ENCODE results near the gene CD40LG. TPM values are rescaled to one million over a fixed set of nuclear protein-coding genes. Genes with fewer than 3 reads are reported as not detected.

CD40LG gene
- total and polyA plus RNA-seq, 2 of the 13 experiments (the other 11 are each of a cell fraction or from before 2014, with no cell fraction given), result not detected

- Histone ChIP-seq H3K27ac (ENCODE audit: extremely low read length, insufficient read depth, low read length) (no peak overlapping the region), H2AFZ (ENCODE audit: low read length) (no peak overlapping the region), H4K20me1 (ENCODE audit: insufficient read depth, low read length) (no peaks in the 10 kb centered on the region), H3K27me3 (ENCODE audit: control insufficient read depth in 1 of 2, insufficient read depth in 2 of 2, low read length in 2 of 2) (no peaks in the 10 kb centered on the region), H3K9me3 (ENCODE audit: low read length) (no peaks in the 10 kb centered on the region), H3K4me3 (replicated peaks in 1 of 3; ENCODE audit: insufficient read depth in 1 of 3, low read depth in 2 of 3, low read length in 3 of 3) (no peak overlapping the region), H3K4me1 (ENCODE audit: insufficient read depth, low read length) (no peaks in the 10 kb centered on the region), H3K4me2 (ENCODE audit: low read depth, low read length) (no peak overlapping the region), H3K36me3 (replicated peaks in 1 of 2; ENCODE audit: control insufficient read depth in 1 of 2, insufficient read depth in 2 of 2, low read length in 2 of 2) (no peaks in the 10 kb centered on the region), H3K79me2 (ENCODE audit: insufficient read depth, low read length) (no peaks in the 10 kb centered on the region), H3K9ac (ENCODE audit: insufficient read depth, low read depth, low read length) (no peak overlapping the region)
- no peak for FAIRE-seq
- intact Hi-C loops (cut with micrococcal nuclease; ENCODE audit: unreplicated experiment) (no loop called here), in situ Hi-C loops (cut with HindIII; ENCODE audit: extremely low pct_ligation_motif_present, low pct_unique_long_range_greater_than_20kb) (no loop called here)
- no TSS peak for BruUV-seq (replicated peaks)
- ChIA-PET POLR2A (no interaction called here), CTCF (ENCODE audit: low intra/inter-chr PET ratio, low total read pairs) (no interaction called here)
- no peak for ATAC-seq
- DNase-seq (ENCODE audit: low spot score), result no peak
- 0% methylated on average over 1 of the region's 1 CpG for WGBS (ENCODE audit: low lambda C conversion rate)
- TF ChIP-seq ZNF10 (CRISPR knock-in tag; IDR thresholded peaks at IDR 0.05; ENCODE audit: borderline replicate concordance, low read depth) (no peak), ZNF253 (CRISPR knock-in tag; IDR thresholded peaks at IDR 0.05; ENCODE audit: borderline replicate concordance) (no peak), PCBP1 (IDR thresholded peaks at IDR 0.05; ENCODE audit: borderline replicate concordance, low read depth, low read length) (no peak), HDAC2 (CRISPR knock-in tag; IDR thresholded peaks at IDR 0.05) (no peak), ZNF746 (CRISPR knock-in tag; IDR thresholded peaks at IDR 0.05) (no peak), ZNF282 (IDR thresholded peaks at IDR 0.05; ENCODE audit: partially characterized antibody) (no peak), ZHX2 (IDR thresholded peaks at IDR 0.05; ENCODE audit: low read depth) (no peak), ZHX2 (CRISPR knock-in tag; IDR thresholded peaks at IDR 0.05; ENCODE audit: borderline replicate concordance) (no peak), ZNF33A (CRISPR knock-in tag; IDR thresholded peaks at IDR 0.05; ENCODE audit: borderline replicate concordance) (no peak), NR2C2 (CRISPR knock-in tag; IDR thresholded peaks at IDR 0.05; ENCODE audit: borderline replicate concordance) (no peak), ZNF3 (CRISPR knock-in tag; IDR thresholded peaks at IDR 0.05) (no peak), ARID4A (CRISPR knock-in tag; IDR thresholded peaks at IDR 0.05; ENCODE audit: borderline replicate concordance) (no peak), SRSF4 (IDR thresholded peaks at IDR 0.05; ENCODE audit: low read depth, low read length, poor library complexity, severe bottlenecking) (no peak), NR0B2 (CRISPR knock-in tag; IDR thresholded peaks at IDR 0.05) (no peak), NCOR1 (IDR thresholded peaks at IDR 0.05; ENCODE audit: borderline replicate concordance, low read length) (no peak), HCFC1 (IDR thresholded peaks at IDR 0.05; ENCODE audit: low read depth, low read length) (no peak)
Measured at GRCh38 chrX:136626891-136627290, 21.1 kb upstream of the CD40LG start.
